Measurements from ENCODE around the gene PAX8.
A peak's percentile ranks its signal among the peaks of the same experiment; 100 is the strongest.
"Not testable (repeated sequence)": the region's sequence is repeated elsewhere in the genome, so short reads cannot be mapped to it uniquely, and the experiment has no call there.

The PAX8 gene

GRCh38 chr2:113278742-113279139 lies at the start of gene PAX8:
PAX8 (minus strand) TSS chr2:113278921; CDS start chr2:113278394, 527 bp downstream.
- DNase-seq (ENCODE audit: low read depth), result no peak

GRCh38 chr2:113328043-113328442 lies 49.3 kb upstream of the PAX8 start:
- DNase-seq (ENCODE audit: low read depth), result no peak

GRCh38 chr2:113325161-113325731 lies 46.5 kb upstream of the PAX8 start:
- DNase-seq (ENCODE audit: low read depth), result not testable (repeated sequence)

- DNase-seq (ENCODE audit: low read depth), result peak; percentile 33
Measured at GRCh38 chr2:113324684-113325160, 46.0 kb upstream of the PAX8 start.

GRCh38 chr2:113323129-113323528 lies 44.4 kb upstream of the PAX8 start:
- not testable (repeated sequence) for DNase-seq (ENCODE audit: low read depth)

- DNase-seq (ENCODE audit: low read depth), result not testable (repeated sequence)
Measured at GRCh38 chr2:113320106-113320505, 41.4 kb upstream of the PAX8 start.

- DNase-seq (ENCODE audit: low read depth), result not testable (repeated sequence)
Measured at GRCh38 chr2:113318941-113319340, 40.2 kb upstream of the PAX8 start.

- no peak for DNase-seq (ENCODE audit: low read depth)
Measured at GRCh38 chr2:113316085-113316484, 37.4 kb upstream of the PAX8 start.

- DNase-seq (ENCODE audit: low read depth), result not testable (repeated sequence)
Measured at GRCh38 chr2:113314663-113315062, 35.9 kb upstream of the PAX8 start.

GRCh38 chr2:113314176-113314575 lies 35.5 kb upstream of the PAX8 start:
- not testable (repeated sequence) for DNase-seq (ENCODE audit: low read depth)

- not testable (repeated sequence) for DNase-seq (ENCODE audit: low read depth)
Measured at GRCh38 chr2:113311781-113312180, 33.1 kb upstream of the PAX8 start.

- DNase-seq (ENCODE audit: low read depth), result not testable (repeated sequence)
Measured at GRCh38 chr2:113311191-113311590, 32.5 kb upstream of the PAX8 start.

- no peak for DNase-seq (ENCODE audit: low read depth)
Measured at GRCh38 chr2:113309655-113310387, 31.1 kb upstream of the PAX8 start.

- DNase-seq (ENCODE audit: low read depth), result not testable (repeated sequence)
Measured at GRCh38 chr2:113308784-113309183, 30.1 kb upstream of the PAX8 start.

- DNase-seq (ENCODE audit: low read depth), result not testable (repeated sequence)
Measured at GRCh38 chr2:113306207-113306606, 27.5 kb upstream of the PAX8 start.

- DNase-seq (ENCODE audit: low read depth), result not testable (repeated sequence)
Measured at GRCh38 chr2:113305749-113306148, 27.0 kb upstream of the PAX8 start.

GRCh38 chr2:113305146-113305545 lies 26.4 kb upstream of the PAX8 start:
- no peak for DNase-seq (ENCODE audit: low read depth)

GRCh38 chr2:113304702-113305101 lies 26.0 kb upstream of the PAX8 start:
- DNase-seq (ENCODE audit: low read depth), result no peak

- DNase-seq (ENCODE audit: low read depth), result not testable (repeated sequence)
Measured at GRCh38 chr2:113302216-113302980, 23.7 kb upstream of the PAX8 start.

- no peak for DNase-seq (ENCODE audit: low read depth)
Measured at GRCh38 chr2:113300281-113300680, 21.6 kb upstream of the PAX8 start.

GRCh38 chr2:113298176-113298575 lies 19.5 kb upstream of the PAX8 start:
- no peak for DNase-seq (ENCODE audit: low read depth)

GRCh38 chr2:113297590-113297989 lies 18.9 kb upstream of the PAX8 start:
- DNase-seq (ENCODE audit: low read depth), result peak; percentile 24

GRCh38 chr2:113291191-113291590 lies 12.5 kb upstream of the PAX8 start:
- DNase-seq (ENCODE audit: low read depth), result no peak

All from activated T-cell treated with anti-CD3 and anti-CD28 coated beads for 1 hour (primary cell).